HCT116 (cell line): ENCODE measurements around the gene ADGRG1. TPM values are rescaled to one million over a fixed set of nuclear protein-coding genes. Genes with fewer than 3 reads are reported as not detected.

Experiments
- ATAC-seq: fragments of 200-7000 bp; cut with Tn5 transposase; 2 replicates; pipeline ENCODE4 v1.9.1; 2020; ENCODE audit warnings: mild to moderate bottlenecking, moderate library complexity
- BruUV-seq: library from RNA; stranded (reverse); fragments of 400-500 nt; replicated peaks from 2 replicates; lab custom pipeline; 2021; lab: Mats Ljungman, UMichigan
- CTCF ChIA-PET: fragments of 300-600 bp; sonication (Branson Sonifier 250); formaldehyde crosslinking; loops from one replicate; lab custom pipeline; 2021; ENCODE audit warnings: antibody characterized with exemption; lab: Charles Lee
- POLR2A ChIA-PET: fragments of 300-600, 350-600 bp; sonication (Branson Sonifier 250); formaldehyde crosslinking; loops from one replicate; lab custom pipeline; 2021; ENCODE audit warnings: antibody characterized with exemption; lab: Charles Lee
- RAD21 ChIA-PET, 2 experiments: fragments of 300-600 bp; sonication (Branson Sonifier 250); formaldehyde crosslinking; loops; one replicate each; lab custom pipeline; 2023; ENCODE audit warnings: low total read pairs in 2 of 2; ENCODE audit not compliant: uncharacterized antibody in 2 of 2, unreplicated experiment in 2 of 2, low non-redundant PET in 1 of 2; lab: Charles Lee
- DNase-seq: peaks from one replicate; pipeline ENCODE4 v3.0.0-alpha.2; 2010; ENCODE audit warnings: low read depth, low spot score
- H2AFZ ChIP-seq: fragments of 200-600 bp; shearing (Covaris generic), sonication (generic); 2 replicates; pipeline ENCODE4 v1.6.1; 2017; ENCODE audit warnings: low read depth, mixed run types, mixed read lengths, antibody characterized with exemption, low read length; ENCODE audit not compliant: poor library complexity, severe bottlenecking
- H3K27ac ChIP-seq: 2 replicates; pipeline ENCODE4 v1.5.1; 2012; ENCODE audit warnings: low read depth, low read length
- H3K27me3 ChIP-seq: fragments of 200-600 bp; sonication (generic); 2 replicates; pipeline ENCODE4 v1.6.1; 2016; ENCODE audit warnings: mixed run types, low read length, mixed read lengths; ENCODE audit not compliant: insufficient read depth
- H3K36me3 ChIP-seq, 2 experiments: fragments of 200-500 bp in 1 of 2; fragments of 200-600 bp in 1 of 2; sonication (Bioruptor generic) in 1 of 2; sonication (generic) in 1 of 2; 2 replicates each; pipeline versions ENCODE4 v1.5.1 to v1.6.1; 2014 to 2016; ENCODE audit warnings: low read length in 2 of 2, inconsistent platforms in 1 of 2, mixed read lengths in 1 of 2, mixed run types in 1 of 2; ENCODE audit not compliant: insufficient read depth in 2 of 2, control insufficient read depth in 1 of 2
- H3K4me1 ChIP-seq, 2 experiments: fragments of 200-600 bp in 1 of 2; sonication (generic) in 1 of 2; 2 replicates each; pipeline versions ENCODE4 v1.5.1 to v1.6.1; 2012 to 2017; ENCODE audit warnings: low read length in 2 of 2, inconsistent platforms in 1 of 2, mild to moderate bottlenecking in 1 of 2, mixed read lengths in 1 of 2, mixed run types in 1 of 2, moderate library complexity in 1 of 2; ENCODE audit not compliant: insufficient read depth in 2 of 2, control insufficient read depth in 1 of 2
- H3K4me2 ChIP-seq: fragments of 200-600 bp; sonication (generic); 2 replicates; pipeline ENCODE4 v1.6.1; 2017; ENCODE audit warnings: mixed run types, low read length, mixed read lengths
- H3K4me3 ChIP-seq, 2 experiments: fragments of 200-600 bp in 1 of 2; sonication (generic) in 1 of 2; replicated peaks in 1 of 2; 2 replicates each; pipeline ENCODE4 v1.5.1; 2011 to 2016; ENCODE audit warnings: low read length in 2 of 2, control low read depth in 1 of 2, low read depth in 1 of 2, mild to moderate bottlenecking in 1 of 2, mixed read lengths in 1 of 2, mixed run types in 1 of 2
- H3K79me2 ChIP-seq: fragments of 200-600 bp; sonication (generic); 2 replicates; pipeline ENCODE4 v1.6.1; 2017; ENCODE audit warnings: mild to moderate bottlenecking, mixed run types, low read length, moderate library complexity, mixed read lengths; ENCODE audit not compliant: insufficient read depth
- H3K9ac ChIP-seq: fragments of 200-600 bp; sonication (generic); 2 replicates; pipeline ENCODE4 v1.6.1; 2016; ENCODE audit warnings: low read length, mixed read lengths
- H3K9me2 ChIP-seq: fragments of 200-600 bp; sonication (generic), shearing (Covaris generic); 2 replicates; pipeline ENCODE4 v1.6.1; 2017; ENCODE audit warnings: mixed run types, mild to moderate bottlenecking, moderate library complexity; ENCODE audit not compliant: insufficient read depth
- H3K9me3 ChIP-seq, 2 experiments: fragments of 200-500 bp in 1 of 2; fragments of 200-600 bp in 1 of 2; sonication (Bioruptor generic) in 1 of 2; sonication (generic) in 1 of 2; 2 replicates each; pipeline ENCODE4 v1.6.1; 2014 to 2017; ENCODE audit warnings: low read length in 2 of 2, mixed read lengths in 2 of 2, inconsistent platforms in 1 of 2, low read depth in 1 of 2, mild to moderate bottlenecking in 1 of 2, mixed run types in 1 of 2, moderate library complexity in 1 of 2; ENCODE audit not compliant: control insufficient read depth in 1 of 2, insufficient read depth in 1 of 2
- H4K20me1 ChIP-seq: fragments of 200-600 bp; sonication (generic), shearing (Covaris generic); 2 replicates; pipeline ENCODE4 v1.6.1; 2017; ENCODE audit warnings: mixed run types, mild to moderate bottlenecking, moderate library complexity; ENCODE audit not compliant: insufficient read depth
- CBX3 ChIP-seq: IDR thresholded peaks from 2 replicates; pipeline ENCODE4 v1.6.1; 2012; ENCODE audit warnings: low read depth
- CEBPB ChIP-seq: IDR thresholded peaks from 2 replicates; pipeline ENCODE4 v1.6.1; 2012; ENCODE audit warnings: low read depth
- EZH2 ChIP-seq: fragments of 200-600 bp; sonication (generic); IDR thresholded peaks from 2 replicates; pipeline ENCODE4 v1.6.1; 2017; ENCODE audit warnings: antibody characterized with exemption, mixed run types
- EZH2phosphoT487 ChIP-seq: fragments of 200-600 bp; IDR thresholded peaks from 2 replicates; pipeline ENCODE4 v1.6.1; 2018; ENCODE audit warnings: antibody characterized with exemption, borderline replicate concordance
- MAX ChIP-seq: IDR thresholded peaks from 2 replicates; pipeline ENCODE4 v1.6.1; 2012
- POLR2AphosphoS5 ChIP-seq: IDR thresholded peaks from 2 replicates; pipeline ENCODE4 v1.6.1; 2011; ENCODE audit warnings: mild to moderate bottlenecking, low read depth, low read length, moderate library complexity
- REST ChIP-seq: IDR thresholded peaks from 2 replicates; pipeline ENCODE4 v1.6.1; 2012; ENCODE audit warnings: low read depth
- ZBTB33 ChIP-seq: IDR thresholded peaks from 2 replicates; pipeline ENCODE4 v1.6.1; 2011; ENCODE audit warnings: mild to moderate bottlenecking, low read length, moderate library complexity; ENCODE audit not compliant: insufficient replicate concordance; ENCODE audit errors: extremely low read depth
- intact Hi-C: fragments of 100-400 bp; cut with micrococcal nuclease; formaldehyde crosslinking; loops from 2 replicates; pipeline ENCODE4 v1.10.0; 2022
- total RNA-seq: library from RNA; stranded (reverse); gene quantifications from one replicate; pipeline ENCODE4 v1.2.1, GENCODE V29; 2021; ENCODE audit not compliant: unreplicated experiment

Gene ADGRG1
- total RNA-seq, 1 experiment from 2014 or later: 36.4 TPM

GRCh38 chr16:57611181-57611580 lies 17.2 kb upstream of the ADGRG1 start:
- no TSS peak for BruUV-seq
- Histone ChIP-seq H3K9me3 (no peaks in the 10 kb centered on the region), H3K4me2 (no peak overlapping the region), H3K4me3 (no peak overlapping the region), H3K4me1 (no peaks in the 10 kb centered on the region), H3K9me2 (no peaks in the 10 kb centered on the region), H3K27me3 (no peaks in the 10 kb centered on the region), H3K36me3 (no peaks in the 10 kb centered on the region), H2AFZ (no peak overlapping the region), H4K20me1 (no peaks in the 10 kb centered on the region), H3K9ac (no peak overlapping the region), H3K79me2 (no peaks in the 10 kb centered on the region), H3K27ac (no peak overlapping the region)
- ATAC-seq: no peak
- no peak for DNase-seq
- intact Hi-C loops: no loop called here
- ChIA-PET POLR2A (interaction anchor here (2.3 kb wide), 1 partner anchor 9 kb away, joined by 6 read pairs; no protein-coding TSS in a partner anchor), CTCF (no interaction called here), RAD21 (no interaction called here)
- no peak for TF ChIP-seq ZBTB33
- TF ChIP-seq CBX3: no peak
- TF ChIP-seq CEBPB: no peak
- no peak for TF ChIP-seq EZH2phosphoT487
- no peak for TF ChIP-seq EZH2
- TF ChIP-seq POLR2AphosphoS5: no peak
- TF ChIP-seq REST: no peak
- no peak for TF ChIP-seq MAX
